Liver (tissue), 9 donors: ENCODE data around the gene ETS1. TPM values are rescaled to one million over a fixed set of nuclear protein-coding genes. Genes with fewer than 3 reads are reported as not detected.

Source experiments
- DNase-seq: peaks from one replicate; pipeline ENCODE4 v3.0.0-alpha.2; 2017; ENCODE audit warnings: low spot score
- H3K27ac ChIP-seq, 2 donors: one replicate each; pipeline ENCODE4 v1.7.0; 2013; ENCODE audit warnings: inconsistent platforms in 2 of 2, low read length in 2 of 2, control low read depth in 1 of 2, low read depth in 1 of 2, mild to moderate bottlenecking in 1 of 2
- H3K27me3 ChIP-seq, 4 donors: one replicate each; pipeline versions ENCODE4 v1.6.1 to v1.7.0; 2013; ENCODE audit warnings: low read length in 3 of 4, inconsistent platforms in 1 of 4, mild to moderate bottlenecking in 1 of 4, moderate library complexity in 1 of 4; ENCODE audit not compliant: control insufficient read depth in 4 of 4, insufficient read depth in 4 of 4
- H3K36me3 ChIP-seq, 4 donors: one replicate each; pipeline versions ENCODE4 v1.6.1 to v1.7.0; 2013; ENCODE audit warnings: low read length in 3 of 4, mild to moderate bottlenecking in 3 of 4, low read depth in 1 of 4, moderate library complexity in 1 of 4; ENCODE audit not compliant: control insufficient read depth in 4 of 4, insufficient read depth in 3 of 4
- H3K4me1 ChIP-seq, 4 donors: one replicate each; pipeline versions ENCODE4 v1.6.1 to v1.7.0; 2013; ENCODE audit warnings: low read length in 3 of 4, mild to moderate bottlenecking in 3 of 4, moderate library complexity in 1 of 4; ENCODE audit not compliant: control insufficient read depth in 4 of 4, insufficient read depth in 4 of 4
- H3K4me3 ChIP-seq, 3 donors: one replicate each; pipeline versions ENCODE4 v1.6.1 to v1.7.0; 2013; ENCODE audit warnings: low read length in 3 of 3, control low read depth in 1 of 3, low read depth in 1 of 3, mild to moderate bottlenecking in 1 of 3
- H3K9ac ChIP-seq, 2 donors: one replicate each; pipeline ENCODE4 v1.7.0; 2013; ENCODE audit warnings: low read length in 2 of 2, mild to moderate bottlenecking in 2 of 2, moderate library complexity in 2 of 2, control low read depth in 1 of 2, low read depth in 1 of 2
- H3K9me3 ChIP-seq, 4 donors: one replicate each; pipeline versions ENCODE4 v1.6.1 to v1.7.0; 2013; ENCODE audit warnings: low read length in 3 of 4; ENCODE audit not compliant: control insufficient read depth in 4 of 4
- EGR1 ChIP-seq, 2 donors: IDR thresholded peaks; 2 replicates each; pipeline ENCODE4 v1.6.1; 2016 to 2018; ENCODE audit warnings: antibody characterized with exemption in 2 of 2, low read depth in 2 of 2
- FOXA1 ChIP-seq: IDR thresholded peaks from 2 replicates; pipeline ENCODE4 v1.6.1; 2016; ENCODE audit warnings: antibody characterized with exemption
- FOXA2 ChIP-seq: IDR thresholded peaks from 2 replicates; pipeline ENCODE4 v1.6.1; 2016; ENCODE audit warnings: antibody characterized with exemption
- GABPA ChIP-seq, 2 donors: IDR thresholded peaks in 1 of 2; conservative IDR thresholded peaks in 1 of 2; 2 replicates each; pipeline ENCODE4 v1.6.1; 2016; ENCODE audit warnings: antibody characterized with exemption in 2 of 2, mild to moderate bottlenecking in 1 of 2, moderate library complexity in 1 of 2
- HNF4A ChIP-seq, 2 donors: conservative IDR thresholded peaks; 2 replicates each; pipeline ENCODE4 v1.6.1; 2016; ENCODE audit warnings: antibody characterized with exemption in 2 of 2, mild to moderate bottlenecking in 2 of 2
- HNF4G ChIP-seq: IDR thresholded peaks from 2 replicates; pipeline ENCODE4 v1.6.1; 2016; ENCODE audit warnings: antibody characterized with exemption
- JUND ChIP-seq, 2 donors: IDR thresholded peaks; 2 replicates each; pipeline ENCODE4 v1.6.1; 2016; ENCODE audit warnings: antibody characterized with exemption in 2 of 2
- NR2F2 ChIP-seq: IDR thresholded peaks from 2 replicates; pipeline ENCODE4 v1.6.1; 2016; ENCODE audit warnings: antibody characterized with exemption
- RAD21 ChIP-seq, 2 donors: IDR thresholded peaks; 2 replicates each; pipeline ENCODE4 v1.6.1; 2016; ENCODE audit warnings: antibody characterized with exemption in 2 of 2, mild to moderate bottlenecking in 2 of 2
- RXRA ChIP-seq, 2 donors: IDR thresholded peaks; 2 replicates each; pipeline ENCODE4 v1.6.1; 2017 to 2018; ENCODE audit warnings: antibody characterized with exemption in 2 of 2, mild to moderate bottlenecking in 1 of 2
- SP1 ChIP-seq: IDR thresholded peaks from 2 replicates; pipeline ENCODE4 v1.6.1; 2018; ENCODE audit warnings: antibody characterized with exemption, mild to moderate bottlenecking
- TAF1 ChIP-seq: conservative IDR thresholded peaks from 2 replicates; pipeline ENCODE4 v1.6.1; 2016; ENCODE audit warnings: antibody characterized with exemption, mild to moderate bottlenecking
- YY1 ChIP-seq: IDR thresholded peaks from 2 replicates; pipeline ENCODE4 v1.6.1; 2016; ENCODE audit warnings: antibody characterized with exemption, mild to moderate bottlenecking
- WGBS: extraction: QIAGEN DNeasy Blood & Tissue Kit; methylation state at CpG from one replicate; pipeline ENCODE4 v1.1.7; 2013; 5-methylcytosine and 5-hydroxymethylcytosine counted together
- polyA plus RNA-seq, 2 donors: library from polyadenylated mRNA; stranded (reverse) in 1 of 2; unstranded in 1 of 2; fragments of 200-250 nt in 1 of 2; fragments of >200 nt in 1 of 2; fragmentation: Nextera tagmentation in 1 of 2; extraction: Ambion mirVana in 1 of 2; gene quantifications; one replicate each; pipeline versions ENCODE4 v1.2.1 to v1.2.3, GENCODE V29; 2013 to 2015
- total RNA-seq, 2 donors: library from RNA; depleted of rRNA; stranded (reverse); fragments of >200 nt; gene quantifications; one replicate each; pipeline ENCODE4 v1.2.3, GENCODE V29; 2014
- TF ChIP-seq, protein P1 (sequence below): IDR thresholded peaks from 2 replicates; pipeline ENCODE4 v1.6.1; 2016; ENCODE audit warnings: antibody characterized with exemption, mild to moderate bottlenecking
- TF ChIP-seq, protein P2 (sequence below): fragments of 150-350 bp; IDR thresholded peaks from 2 replicates; pipeline ENCODE4 v1.5.1; 2017; ENCODE audit warnings: improper control_type of control experiment, low read depth, low read length; ENCODE audit not compliant: missing input control
- TF ChIP-seq, protein P3 (sequence below): IDR thresholded peaks from 2 replicates; pipeline ENCODE4 v1.6.1; 2016; ENCODE audit warnings: antibody characterized with exemption
- TF ChIP-seq, protein P4 (sequence below): IDR thresholded peaks from 2 replicates; pipeline ENCODE4 v1.6.1; 2016; ENCODE audit warnings: antibody characterized with exemption
- TF ChIP-seq, protein P5 (sequence below): IDR thresholded peaks from 2 replicates; pipeline ENCODE4 v1.6.1; 2016; ENCODE audit warnings: antibody characterized with exemption
- donor health status: healthy.
- donor health status: healthy.
- donor health status: healthy.
- donor health status: healthy.
- donor health status: healthy.

The ETS1 gene
- total and polyA plus RNA-seq, 4 donors = 4.8 to 30.0 (median 20.3) TPM

DNA sequence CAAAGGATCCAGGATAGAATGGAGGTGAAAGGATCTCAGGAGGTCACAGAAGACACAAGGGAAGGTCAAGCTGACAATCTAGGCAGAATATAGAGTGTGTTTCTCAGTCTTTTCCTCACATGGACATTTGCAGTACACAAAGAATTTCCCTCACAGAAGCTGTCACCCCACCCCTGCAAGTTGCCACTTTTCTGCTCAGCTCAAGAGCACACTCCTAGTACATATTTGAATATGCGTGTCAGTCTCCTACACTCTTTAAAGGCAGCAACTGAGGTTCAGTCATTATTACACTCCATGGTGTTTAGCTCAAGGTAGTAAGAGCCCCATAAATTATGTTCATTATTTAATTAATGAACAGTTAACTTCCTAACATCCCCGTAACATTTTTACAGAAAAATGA is 59.1 kb downstream of the ETS1 start:
- no peak overlapping the region for H3K27ac ChIP-seq
- TF ChIP-seq, protein P1, sequence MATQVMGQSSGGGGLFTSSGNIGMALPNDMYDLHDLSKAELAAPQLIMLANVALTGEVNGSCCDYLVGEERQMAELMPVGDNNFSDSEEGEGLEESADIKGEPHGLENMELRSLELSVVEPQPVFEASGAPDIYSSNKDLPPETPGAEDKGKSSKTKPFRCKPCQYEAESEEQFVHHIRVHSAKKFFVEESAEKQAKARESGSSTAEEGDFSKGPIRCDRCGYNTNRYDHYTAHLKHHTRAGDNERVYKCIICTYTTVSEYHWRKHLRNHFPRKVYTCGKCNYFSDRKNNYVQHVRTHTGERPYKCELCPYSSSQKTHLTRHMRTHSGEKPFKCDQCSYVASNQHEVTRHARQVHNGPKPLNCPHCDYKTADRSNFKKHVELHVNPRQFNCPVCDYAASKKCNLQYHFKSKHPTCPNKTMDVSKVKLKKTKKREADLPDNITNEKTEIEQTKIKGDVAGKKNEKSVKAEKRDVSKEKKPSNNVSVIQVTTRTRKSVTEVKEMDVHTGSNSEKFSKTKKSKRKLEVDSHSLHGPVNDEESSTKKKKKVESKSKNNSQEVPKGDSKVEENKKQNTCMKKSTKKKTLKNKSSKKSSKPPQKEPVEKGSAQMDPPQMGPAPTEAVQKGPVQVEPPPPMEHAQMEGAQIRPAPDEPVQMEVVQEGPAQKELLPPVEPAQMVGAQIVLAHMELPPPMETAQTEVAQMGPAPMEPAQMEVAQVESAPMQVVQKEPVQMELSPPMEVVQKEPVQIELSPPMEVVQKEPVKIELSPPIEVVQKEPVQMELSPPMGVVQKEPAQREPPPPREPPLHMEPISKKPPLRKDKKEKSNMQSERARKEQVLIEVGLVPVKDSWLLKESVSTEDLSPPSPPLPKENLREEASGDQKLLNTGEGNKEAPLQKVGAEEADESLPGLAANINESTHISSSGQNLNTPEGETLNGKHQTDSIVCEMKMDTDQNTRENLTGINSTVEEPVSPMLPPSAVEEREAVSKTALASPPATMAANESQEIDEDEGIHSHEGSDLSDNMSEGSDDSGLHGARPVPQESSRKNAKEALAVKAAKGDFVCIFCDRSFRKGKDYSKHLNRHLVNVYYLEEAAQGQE = no peak
- TF ChIP-seq HNF4A (conservative IDR thresholded peaks at IDR 0.05) (no peak), NR2F2 (no peak), FOXA2 (no peak), RAD21 (IDR thresholded peaks at IDR 0.05) (no peak), EGR1 (IDR thresholded peaks at IDR 0.05; ENCODE audit: low read depth in 2 of 2) (no peak), FOXA1 (no peak), RXRA (IDR thresholded peaks at IDR 0.05) (no peak), SP1 (no peak), TAF1 (no peak), YY1 (no peak), GABPA (IDR thresholded peaks at IDR 0.05 in 1 of 2, conservative IDR thresholded peaks at IDR 0.05 in 1 of 2) (no peak)
- TF ChIP-seq, protein P2, sequence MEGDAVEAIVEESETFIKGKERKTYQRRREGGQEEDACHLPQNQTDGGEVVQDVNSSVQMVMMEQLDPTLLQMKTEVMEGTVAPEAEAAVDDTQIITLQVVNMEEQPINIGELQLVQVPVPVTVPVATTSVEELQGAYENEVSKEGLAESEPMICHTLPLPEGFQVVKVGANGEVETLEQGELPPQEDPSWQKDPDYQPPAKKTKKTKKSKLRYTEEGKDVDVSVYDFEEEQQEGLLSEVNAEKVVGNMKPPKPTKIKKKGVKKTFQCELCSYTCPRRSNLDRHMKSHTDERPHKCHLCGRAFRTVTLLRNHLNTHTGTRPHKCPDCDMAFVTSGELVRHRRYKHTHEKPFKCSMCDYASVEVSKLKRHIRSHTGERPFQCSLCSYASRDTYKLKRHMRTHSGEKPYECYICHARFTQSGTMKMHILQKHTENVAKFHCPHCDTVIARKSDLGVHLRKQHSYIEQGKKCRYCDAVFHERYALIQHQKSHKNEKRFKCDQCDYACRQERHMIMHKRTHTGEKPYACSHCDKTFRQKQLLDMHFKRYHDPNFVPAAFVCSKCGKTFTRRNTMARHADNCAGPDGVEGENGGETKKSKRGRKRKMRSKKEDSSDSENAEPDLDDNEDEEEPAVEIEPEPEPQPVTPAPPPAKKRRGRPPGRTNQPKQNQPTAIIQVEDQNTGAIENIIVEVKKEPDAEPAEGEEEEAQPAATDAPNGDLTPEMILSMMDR = no peak
- TF ChIP-seq, protein P3, sequence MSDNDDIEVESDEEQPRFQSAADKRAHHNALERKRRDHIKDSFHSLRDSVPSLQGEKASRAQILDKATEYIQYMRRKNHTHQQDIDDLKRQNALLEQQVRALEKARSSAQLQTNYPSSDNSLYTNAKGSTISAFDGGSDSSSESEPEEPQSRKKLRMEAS = no peak
- TF ChIP-seq, protein P4, sequence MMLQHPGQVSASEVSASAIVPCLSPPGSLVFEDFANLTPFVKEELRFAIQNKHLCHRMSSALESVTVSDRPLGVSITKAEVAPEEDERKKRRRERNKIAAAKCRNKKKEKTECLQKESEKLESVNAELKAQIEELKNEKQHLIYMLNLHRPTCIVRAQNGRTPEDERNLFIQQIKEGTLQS = no peak
- TF ChIP-seq, protein P5, sequence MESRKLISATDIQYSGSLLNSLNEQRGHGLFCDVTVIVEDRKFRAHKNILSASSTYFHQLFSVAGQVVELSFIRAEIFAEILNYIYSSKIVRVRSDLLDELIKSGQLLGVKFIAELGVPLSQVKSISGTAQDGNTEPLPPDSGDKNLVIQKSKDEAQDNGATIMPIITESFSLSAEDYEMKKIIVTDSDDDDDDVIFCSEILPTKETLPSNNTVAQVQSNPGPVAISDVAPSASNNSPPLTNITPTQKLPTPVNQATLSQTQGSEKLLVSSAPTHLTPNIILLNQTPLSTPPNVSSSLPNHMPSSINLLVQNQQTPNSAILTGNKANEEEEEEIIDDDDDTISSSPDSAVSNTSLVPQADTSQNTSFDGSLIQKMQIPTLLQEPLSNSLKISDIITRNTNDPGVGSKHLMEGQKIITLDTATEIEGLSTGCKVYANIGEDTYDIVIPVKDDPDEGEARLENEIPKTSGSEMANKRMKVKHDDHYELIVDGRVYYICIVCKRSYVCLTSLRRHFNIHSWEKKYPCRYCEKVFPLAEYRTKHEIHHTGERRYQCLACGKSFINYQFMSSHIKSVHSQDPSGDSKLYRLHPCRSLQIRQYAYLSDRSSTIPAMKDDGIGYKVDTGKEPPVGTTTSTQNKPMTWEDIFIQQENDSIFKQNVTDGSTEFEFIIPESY = no peak
- DNase-seq = no peak

DNA sequence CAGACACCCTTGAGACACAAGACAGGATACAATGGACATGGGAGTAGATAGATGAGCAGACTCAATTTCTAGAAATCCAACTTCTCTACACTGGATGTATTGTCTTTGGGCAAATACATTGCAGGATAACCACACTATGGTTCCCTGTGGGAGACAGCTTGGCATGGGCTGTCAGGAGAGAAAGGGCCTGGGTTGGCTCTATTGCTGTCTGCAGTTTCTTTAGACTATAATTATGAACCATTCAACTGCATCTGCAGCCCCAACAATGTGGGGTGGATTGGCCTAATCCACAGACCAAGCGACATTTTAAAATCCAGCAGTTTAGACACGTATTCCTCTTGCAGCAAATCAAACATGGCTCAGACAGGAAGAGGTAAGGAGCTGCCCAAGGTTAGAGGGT is 60.3 kb downstream of the ETS1 start:
- WGBS = 96% methylated on average over 2 of the region's 2 CpGs
- H3K4me1 ChIP-seq = peaks cover 0 to 4% (median 0%) of the 10 kb centered on the region in 4 donors
- no peaks in the 10 kb centered on the region for H3K27me3 ChIP-seq
- no peak overlapping the region for H3K4me3 ChIP-seq
- TF ChIP-seq JUND (IDR thresholded peaks at IDR 0.05) (no peak), FOXA1 (no peak), HNF4A (conservative IDR thresholded peaks at IDR 0.05) (no peak), YY1 (no peak), SP1 (no peak), HNF4G (no peak)
- H3K9ac ChIP-seq = no peak overlapping the region
- H3K9me3 ChIP-seq = no peaks in the 10 kb centered on the region
- H3K36me3 ChIP-seq = no peaks in the 10 kb centered on the region
- no peak for DNase-seq
- no peak overlapping the region for H3K27ac ChIP-seq

More for the DNA sequence above, 59.1 kb downstream of the ETS1 start:
- Histone ChIP-seq H3K27me3 (no peaks in the 10 kb centered on the region), H3K9ac (no peak overlapping the region), H3K4me3 (no peak overlapping the region), H3K9me3 (no peaks in the 10 kb centered on the region), H3K36me3 (no peaks in the 10 kb centered on the region), H3K4me1 (peaks cover 0 to 4% (median 3%) of the 10 kb centered on the region in 4 donors)
- 92% methylated on average over 2 of the region's 2 CpGs for WGBS
